GM12873 (cell line): ENCODE results near the gene C12orf60.
A peak's percentile ranks its signal among the peaks of the same experiment; 100 is the strongest.

ENCODE experiments used
- CTCF ChIP-seq: IDR thresholded peaks from 2 replicates; pipeline ENCODE4 v1.5.1; 2012; ENCODE audit warnings: low read depth, mild to moderate bottlenecking, moderate library complexity, low read length, control low read depth; ENCODE audit not compliant: insufficient read depth; ENCODE audit errors: missing control alignments

The C12orf60 gene

GRCh38 chr12:14774074-14774905 lies 29.2 kb upstream of the C12orf60 start:
- peak; percentile 1 for TF ChIP-seq CTCF

GRCh38 chr12:14774906-14775635 lies 28.4 kb upstream of the C12orf60 start:
- TF ChIP-seq CTCF = no peak

- no peak for TF ChIP-seq CTCF
These were observed 27.9 kb upstream of the C12orf60 start for GRCh38 chr12:14775636-14775980.

- peak; percentile 29 for TF ChIP-seq CTCF
These were observed 27.1 kb upstream of the C12orf60 start for GRCh38 chr12:14776236-14776961.

- no peak for TF ChIP-seq CTCF
These were observed 26.2 kb upstream of the C12orf60 start for GRCh38 chr12:14777271-14777670.

- TF ChIP-seq CTCF = no peak
These were observed 23.6 kb upstream of the C12orf60 start for GRCh38 chr12:14779834-14780233.

- no peak for TF ChIP-seq CTCF
These were observed 22.6 kb upstream of the C12orf60 start for GRCh38 chr12:14780859-14781258.
